Measurements from ENCODE around the gene COL28A1.

DNA sequence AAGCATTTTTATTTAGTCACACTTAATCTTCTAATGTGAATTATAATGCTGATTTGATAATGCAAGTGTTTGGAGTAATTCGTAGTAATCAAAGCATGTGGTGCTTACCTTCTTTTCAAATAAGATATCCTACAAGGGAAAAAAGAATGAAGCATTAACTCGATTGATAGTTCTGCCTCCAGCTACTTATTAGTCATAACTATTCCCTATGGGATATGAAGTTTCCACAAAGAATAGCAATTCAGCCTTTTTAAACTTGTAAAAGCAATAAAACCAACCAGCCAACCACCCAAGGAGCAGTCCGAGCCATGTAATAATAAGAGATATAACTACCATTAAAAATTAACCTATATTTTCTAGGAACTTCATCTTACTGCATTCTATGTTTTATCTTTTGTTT is 11.6 kb downstream of the COL28A1 start:
- TF ChIP-seq CTCF (IDR thresholded peaks at IDR 0.05; ENCODE audit: low read depth, low read length) (no peak), EZH2phosphoT487 (IDR thresholded peaks at IDR 0.05; ENCODE audit: low read depth) (no peak)
